GM19025 (cell line): ENCODE data around the gene ATP1A3.

Experiments
- ATAC-seq: cut with Tn5 transposase; IDR thresholded peaks from one replicate; pipeline ENCODE4 v1.9.1; 2021; ENCODE audit warnings: mild to moderate bottlenecking, low read depth, moderate library complexity; ENCODE audit not compliant: unreplicated experiment

The ATP1A3 gene

DNA sequence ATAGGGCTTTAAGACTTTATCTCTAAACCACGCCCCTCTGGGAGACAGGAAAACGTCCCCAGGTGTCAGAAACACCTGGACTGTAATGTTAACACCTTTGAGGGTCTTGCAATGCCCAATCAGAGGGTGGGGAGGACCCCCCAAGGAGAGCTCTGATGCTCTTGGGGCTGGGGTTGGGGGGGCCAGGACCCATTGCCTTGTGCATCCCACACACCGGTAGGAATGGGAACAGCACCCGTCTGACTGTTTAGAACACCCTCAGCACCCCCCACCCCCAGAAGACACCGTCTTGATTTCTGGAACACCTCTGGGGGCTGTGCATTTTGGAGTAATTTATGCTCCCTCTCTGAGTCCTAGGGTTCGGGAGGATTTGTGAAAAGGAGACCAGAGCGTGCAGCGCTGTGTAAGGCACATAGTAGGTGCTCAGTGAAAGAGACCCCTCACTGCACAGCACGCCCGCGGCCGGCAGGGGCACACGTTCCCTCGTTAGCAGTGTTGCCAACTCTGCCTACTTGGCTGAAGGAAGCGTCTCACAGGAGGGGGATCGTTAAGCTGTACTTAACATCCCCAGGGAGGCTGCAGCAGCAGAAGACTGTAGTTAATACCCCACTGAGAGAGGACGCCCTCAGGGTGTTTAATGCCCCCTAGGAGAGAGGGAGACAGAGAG is 63.0 kb downstream of the ATP1A3 start:
- no peak for ATAC-seq

DNA sequence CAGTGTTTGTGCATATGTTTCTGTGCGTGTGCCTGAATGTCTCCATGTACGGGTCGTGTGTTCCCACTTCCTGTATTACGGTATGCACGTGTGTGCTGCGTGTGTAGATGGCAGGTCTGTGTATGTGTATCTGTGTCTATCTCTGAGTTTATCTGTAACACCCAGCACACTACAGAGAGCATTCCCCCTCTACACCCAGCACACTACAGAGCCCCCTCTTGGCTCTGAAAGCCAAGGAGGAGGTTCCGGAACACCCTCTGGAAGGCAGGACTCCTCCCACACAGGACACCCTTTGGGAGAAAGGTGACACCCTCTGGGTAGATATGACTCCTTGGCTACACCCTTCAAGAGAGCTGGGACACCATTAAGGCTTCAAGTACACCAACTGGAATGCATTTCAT is 63.7 kb downstream of the ATP1A3 start:
- no peak for ATAC-seq

DNA sequence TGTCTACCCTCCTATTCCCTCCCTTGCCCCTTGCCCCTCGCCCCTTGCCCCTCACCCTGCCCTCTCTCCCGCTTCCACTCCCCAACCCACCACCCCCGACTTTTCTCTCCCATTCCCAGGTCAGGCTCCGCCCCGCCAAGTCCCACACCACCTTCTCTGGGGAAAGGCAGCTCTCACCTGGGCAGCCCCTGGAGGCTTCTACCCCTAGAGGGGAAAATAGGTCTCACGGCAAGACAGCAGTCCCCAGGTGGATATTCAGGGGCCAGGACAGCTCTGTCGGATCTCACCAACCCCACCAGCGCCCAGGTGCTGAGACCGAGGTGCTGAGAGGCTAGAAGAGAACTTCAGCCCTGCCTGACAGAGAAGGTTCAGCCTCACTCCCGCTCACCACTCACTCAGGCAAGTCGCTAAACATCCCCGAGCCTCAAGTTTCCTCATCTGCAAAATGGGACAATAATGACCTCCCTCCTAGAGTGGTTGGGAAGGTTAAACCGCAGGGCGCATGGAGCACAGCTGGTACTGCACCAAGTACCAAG is 64.4 kb downstream of the ATP1A3 start:
- no peak for ATAC-seq

DNA sequence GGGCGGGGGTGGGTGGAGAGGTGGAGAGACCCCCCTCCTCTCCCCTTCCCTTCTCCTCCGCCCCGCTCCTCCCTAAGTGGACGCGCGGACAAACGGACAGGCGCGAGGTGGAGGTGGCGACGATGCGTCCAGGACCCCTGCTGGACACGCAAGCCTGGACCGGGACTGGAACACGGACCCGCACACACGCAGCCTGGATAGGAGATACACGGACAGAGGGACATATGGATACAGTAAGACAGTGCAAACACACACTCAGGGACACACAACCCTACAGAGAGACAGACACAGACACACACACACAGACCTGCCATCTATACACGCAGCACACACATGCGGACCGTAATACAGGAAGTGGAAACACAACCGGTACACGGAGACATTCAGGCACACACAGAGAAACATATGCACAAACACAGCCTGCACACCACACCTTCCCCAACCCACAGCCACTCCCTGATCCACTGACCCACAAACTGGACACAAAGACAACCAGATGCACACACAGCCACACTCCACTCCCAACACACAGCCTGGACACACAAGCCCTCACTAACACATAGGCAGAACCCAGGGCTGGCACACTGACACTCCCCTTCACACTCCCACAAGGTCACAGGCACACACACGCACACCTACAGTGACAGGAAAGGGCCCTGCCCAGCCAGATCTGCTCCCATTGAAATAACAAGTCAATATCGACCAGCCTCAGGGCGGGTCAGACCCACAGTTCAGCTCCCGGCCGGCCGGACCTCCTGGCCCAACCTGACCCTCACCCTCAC is 65.1 kb downstream of the ATP1A3 start:
- no peak for ATAC-seq

DNA sequence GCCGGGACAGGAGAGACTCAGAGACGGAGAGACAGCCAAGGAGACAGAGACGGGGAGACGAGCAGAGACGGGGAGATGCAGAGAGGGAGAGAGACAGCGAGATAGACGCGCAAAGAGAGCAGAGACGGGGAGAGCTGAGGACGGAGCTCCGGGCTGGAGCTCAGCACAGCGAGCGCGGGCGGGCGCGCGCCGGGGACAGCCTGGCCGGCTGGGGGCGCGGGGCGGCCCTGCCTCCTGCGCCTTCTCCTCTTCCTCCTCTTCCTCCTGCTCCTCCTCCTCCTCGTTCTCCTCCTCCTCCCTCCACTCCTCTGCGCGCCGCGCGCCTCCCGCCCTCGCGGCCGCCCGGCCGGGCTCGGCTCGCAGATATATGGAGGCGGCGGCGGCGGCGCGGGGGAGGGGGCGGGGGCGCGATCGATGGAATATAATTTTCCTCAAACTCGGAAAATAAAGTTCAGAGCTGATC is 65.8 kb downstream of the ATP1A3 start, which contains the start of gene ERFL:
Gene ERFL, minus strand, starts transcription at position 229 of the 463 bp plus-strand sequence. CDS start 15,530 bp downstream, outside the sequence.
- ATAC-seq = no peak

DNA sequence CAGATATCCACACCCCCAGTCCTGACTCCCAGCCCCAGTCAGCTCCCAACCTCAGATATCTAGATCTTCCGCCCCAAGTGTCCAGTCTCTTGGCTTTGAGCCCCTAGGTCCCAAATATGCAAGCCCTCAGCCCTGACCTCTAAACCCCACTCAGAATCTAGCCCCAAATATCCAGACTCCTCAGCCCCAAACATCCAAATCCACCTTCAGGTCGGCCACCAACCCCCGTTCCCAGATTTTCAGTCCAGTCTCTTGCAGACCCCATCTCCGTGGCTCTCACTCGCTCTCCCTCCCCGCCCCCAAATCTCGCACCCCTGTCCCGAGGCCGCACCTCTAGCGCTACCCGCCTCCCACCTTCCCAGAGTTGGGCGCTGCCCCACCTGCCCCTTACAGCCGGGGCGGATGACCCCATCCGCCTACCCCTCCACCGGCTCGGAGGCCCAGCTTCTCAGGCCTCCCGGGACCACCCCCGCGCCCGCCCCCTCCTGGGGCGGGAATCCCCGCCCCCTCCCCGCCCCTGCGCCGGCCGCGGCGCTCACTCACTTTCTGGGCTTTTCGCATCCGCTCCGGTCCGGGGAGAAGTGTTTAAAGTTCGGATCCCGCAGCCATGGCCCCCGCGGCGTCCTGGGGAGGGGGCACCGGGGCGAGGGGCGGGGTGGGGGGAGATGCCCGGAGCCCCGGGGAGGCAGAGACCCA is 66.4 kb downstream of the ATP1A3 start:
- no peak for ATAC-seq

DNA sequence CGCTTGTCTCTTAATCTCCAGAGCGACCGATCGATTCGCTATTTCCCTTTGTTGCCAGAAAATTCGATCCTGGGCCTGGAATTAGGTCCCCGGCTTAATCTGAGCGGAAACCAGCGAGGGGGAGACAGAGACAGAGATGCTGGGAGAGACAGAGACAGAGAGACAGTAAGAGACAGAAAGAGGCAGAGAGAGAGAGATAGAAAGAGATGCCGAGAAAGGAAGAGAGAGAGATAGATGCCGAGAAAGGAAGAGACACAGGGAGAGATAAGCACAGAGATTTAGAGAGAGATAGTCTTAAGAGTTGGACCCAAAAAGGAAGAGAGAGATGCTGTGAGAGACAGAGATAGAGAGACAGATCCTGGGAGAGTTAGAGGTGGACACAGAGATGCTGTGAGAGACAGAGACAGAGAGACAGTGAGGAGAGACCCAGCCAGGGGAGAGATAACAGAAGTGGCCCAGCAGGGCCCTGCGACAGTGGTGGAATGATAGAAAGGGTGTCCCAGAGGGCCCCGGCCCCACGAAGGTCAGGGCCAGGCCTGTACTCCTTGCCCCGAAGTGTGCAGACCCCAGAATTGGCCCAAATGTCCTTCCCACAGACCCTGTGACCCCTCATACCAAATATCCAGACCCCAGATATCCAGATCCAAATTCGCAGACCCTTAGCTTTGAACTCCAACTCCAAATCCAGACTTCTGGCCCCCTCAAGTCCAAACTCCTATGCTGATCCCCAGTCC is 67.1 kb downstream of the ATP1A3 start:
- ATAC-seq = no peak

DNA sequence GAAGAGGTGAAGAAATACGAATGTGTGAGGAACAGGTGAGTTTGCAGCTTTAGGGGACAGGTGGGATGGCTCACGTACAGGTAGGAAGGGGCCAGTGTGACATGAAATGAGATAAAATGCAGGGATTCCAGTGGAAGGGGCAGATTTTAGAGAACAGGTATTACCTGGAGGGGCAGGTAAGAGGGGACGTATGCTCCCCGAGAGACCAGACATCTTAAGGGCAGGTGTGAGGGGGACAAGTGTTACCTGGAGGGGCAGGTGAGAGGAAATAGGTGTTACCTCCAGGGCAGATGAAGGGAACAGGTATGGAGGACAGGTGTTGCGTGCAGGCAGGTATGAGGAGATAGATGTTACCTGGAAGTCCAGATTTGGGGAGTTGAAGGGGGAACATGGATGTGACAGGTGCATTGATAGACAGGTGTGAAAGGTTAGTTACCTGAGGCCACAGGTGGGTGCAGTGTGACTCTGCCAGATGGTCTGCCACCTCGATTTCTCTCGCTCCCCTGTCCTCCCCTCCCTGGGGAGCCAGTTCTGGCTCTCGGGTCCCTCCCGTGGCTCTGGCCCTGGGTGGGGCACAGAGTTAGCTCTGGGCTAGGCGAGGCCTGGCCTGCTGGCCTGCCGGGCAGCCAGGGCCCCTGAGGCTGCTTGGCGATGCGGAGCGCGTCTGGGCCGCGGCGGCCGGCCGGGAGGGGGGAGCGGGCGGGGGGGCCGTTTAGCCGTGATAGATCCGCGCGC is 67.8 kb downstream of the ATP1A3 start:
- ATAC-seq = no peak

DNA sequence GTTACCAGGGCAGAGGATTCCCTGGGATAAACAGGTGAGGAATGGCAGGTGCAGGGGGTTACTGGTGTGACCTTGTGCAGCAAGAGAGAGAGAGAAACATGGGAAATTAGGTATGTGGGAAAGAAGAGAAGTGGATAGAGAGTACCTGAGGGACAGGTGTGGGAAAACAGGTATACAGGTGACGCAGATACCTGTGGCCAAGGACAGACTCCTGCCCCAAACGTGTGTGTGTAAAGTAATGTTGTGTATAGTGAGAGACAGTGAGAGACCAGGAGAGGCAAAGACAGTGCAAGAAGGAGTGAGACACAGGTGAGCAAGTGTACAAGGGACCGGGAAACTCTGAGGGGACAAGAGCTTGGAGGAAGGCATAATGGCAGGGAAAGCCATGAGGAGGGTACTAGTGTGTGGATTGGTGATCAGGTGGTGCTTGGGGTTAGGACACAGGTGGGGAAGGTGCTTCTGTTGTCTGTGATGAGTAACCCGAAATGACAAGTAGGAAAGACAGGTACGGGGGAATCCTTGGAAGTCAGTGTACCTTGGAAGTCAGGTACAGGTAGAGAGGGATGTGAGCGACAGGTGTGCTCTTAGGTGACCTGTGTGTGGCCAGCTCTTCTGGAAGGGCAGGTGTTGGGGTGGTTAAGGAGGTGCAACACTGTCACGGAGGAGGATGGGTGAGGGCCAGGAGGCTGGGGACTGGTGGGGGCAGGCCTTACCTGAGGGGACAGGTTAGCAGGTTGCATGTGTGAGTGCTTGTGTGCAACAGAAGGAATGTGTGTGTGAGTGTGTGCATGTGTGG is 68.6 kb downstream of the ATP1A3 start:
- no peak for ATAC-seq

DNA sequence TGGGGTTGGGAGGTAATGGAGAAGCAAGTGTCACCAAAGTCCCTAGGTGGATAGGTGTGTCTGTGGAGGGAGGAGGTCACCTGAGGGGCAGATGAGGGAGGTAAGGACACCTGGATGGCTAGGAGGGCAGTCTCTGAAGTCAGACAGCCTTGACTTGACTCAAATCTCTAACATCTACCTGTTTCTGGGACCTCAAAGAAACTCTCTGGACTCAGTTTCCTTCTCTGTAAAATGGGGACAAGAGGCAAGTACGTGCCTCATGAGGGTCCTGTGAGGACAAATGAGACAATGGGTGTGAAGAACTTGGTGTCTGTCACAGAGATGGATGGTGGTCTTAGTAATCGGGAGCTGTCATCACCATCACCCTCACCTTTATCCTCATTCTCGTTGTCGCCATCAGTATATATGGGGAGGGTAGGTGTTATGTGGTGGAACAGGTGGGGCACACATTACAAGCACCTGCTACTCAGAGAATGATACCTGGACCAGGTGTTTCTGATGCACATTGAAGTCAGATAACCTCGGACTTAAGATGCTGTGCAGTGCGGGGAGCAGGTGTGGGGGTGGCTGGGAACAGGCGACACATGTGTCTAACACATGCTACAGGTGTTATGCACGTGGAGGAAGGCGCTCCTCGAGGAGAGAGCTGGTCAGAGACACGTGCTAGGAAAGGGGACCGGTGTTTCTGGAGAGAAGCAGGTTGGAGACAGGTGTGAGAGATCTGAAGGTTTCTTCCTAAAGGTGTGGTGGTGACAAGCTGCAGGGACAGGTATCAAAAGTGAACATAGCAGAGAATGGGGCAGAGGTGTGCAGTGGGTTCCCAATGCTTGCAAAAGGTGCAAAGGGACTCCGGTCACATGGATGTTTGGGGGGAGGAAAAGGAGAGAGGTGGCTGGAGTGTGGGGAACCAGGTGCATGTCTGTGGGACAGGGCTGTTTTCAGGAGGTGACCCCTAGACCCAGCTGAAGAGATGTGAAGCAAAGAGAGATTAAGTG is 69.6 kb downstream of the ATP1A3 start:
- no peak for ATAC-seq

DNA sequence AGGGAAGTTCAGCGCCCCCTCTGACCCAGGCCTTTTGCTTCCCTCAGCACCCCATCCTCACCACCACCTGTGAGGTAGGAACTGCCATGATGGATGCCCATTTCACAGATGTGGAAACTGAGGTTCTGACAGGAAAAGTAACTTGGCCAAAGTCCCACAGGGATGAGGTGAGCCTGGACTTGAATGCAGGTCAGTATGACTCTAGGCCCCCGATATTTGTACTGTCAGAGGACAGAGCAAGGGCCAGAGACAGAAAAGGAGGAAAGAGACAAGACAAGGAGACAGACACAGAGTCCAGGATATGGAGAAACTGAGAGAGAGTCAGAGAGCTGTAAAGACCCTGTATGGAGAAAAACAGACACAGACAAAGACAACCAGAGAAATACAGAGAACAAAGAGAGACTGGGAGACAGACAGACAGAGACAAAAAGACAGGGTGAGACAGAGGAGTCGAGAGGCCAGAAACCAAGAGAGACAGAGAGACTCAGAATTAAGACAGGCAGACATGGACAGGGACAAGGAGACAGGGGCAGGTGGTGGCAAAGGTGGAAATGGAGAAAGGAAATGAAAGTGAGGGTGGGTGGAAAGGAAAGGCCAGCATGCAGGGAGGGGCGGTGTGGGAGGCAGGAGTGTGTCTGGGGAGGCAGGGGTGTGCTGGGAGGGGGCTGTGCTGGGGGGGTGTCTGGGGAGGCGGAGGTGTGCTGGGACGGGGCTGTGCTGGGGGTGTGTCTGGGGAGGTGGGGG is 70.8 kb downstream of the ATP1A3 start:
- no peak for ATAC-seq

DNA sequence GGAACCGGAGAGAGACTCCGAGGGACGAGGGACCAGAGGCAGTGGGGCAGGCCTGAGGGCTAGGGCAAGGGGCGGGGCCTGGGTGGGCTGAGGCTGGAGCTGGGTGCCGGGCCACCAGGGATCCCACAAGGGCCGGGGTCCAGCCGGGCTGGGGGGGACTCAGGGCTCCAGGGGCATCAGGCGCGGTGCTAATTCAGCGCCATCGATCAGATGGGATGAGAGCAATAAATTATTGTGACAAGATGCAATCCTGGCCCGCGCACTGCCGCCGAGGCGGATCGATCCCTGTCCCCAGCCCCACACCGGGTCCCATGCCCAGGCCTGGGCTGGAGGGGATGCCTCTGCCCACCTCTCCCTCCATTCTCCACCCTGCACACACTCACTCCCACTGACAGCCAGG is 71.4 kb downstream of the ATP1A3 start:
- ATAC-seq = no peak

DNA sequence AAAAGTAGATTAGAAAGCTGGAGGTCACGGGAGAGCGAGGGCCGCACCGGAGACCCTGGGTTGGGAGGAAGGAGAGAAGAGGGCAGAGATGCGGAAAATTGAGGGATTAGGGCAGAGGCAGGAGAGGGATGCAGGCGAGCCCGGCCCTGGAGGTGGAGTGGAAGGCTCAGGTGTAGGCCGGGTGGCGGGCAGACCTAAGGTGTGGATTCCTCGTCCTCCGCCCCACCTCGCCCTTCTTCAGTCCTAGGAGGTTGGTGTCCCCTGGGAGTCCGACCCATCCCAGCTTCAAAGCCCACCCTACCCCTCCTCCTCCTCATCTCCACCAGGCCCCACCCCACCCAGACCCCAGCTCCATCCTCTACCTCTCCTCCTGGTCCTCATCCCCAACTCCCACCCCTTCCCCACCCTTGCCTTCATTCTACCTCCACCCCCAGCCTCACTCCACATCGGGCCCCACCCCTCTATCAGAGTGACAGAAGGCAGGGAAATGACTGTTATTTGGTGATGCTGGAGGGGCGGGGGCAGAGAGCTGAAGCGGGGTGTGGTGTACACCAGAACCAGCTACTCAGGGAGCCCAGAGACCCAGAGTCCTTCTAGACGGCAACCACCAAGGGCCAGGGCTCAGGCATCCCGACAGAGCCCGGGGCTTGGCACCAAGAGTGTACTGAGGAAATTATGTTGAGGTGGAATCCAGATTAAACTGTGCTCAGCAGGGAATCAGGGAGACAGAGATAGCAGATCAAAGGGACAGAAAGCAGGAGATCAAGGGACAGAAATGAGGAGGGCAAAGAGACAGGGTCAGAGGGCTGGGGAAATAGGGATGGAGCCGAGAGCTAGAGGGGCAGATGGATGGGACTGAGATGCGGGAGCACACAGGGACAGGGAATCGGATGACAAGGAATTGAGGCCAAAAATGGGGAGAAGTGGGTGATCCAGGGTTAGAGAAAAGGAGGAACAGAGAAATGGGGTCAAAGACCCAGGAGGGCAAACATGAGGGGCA is 72.2 kb downstream of the ATP1A3 start:
- ATAC-seq = no peak

DNA sequence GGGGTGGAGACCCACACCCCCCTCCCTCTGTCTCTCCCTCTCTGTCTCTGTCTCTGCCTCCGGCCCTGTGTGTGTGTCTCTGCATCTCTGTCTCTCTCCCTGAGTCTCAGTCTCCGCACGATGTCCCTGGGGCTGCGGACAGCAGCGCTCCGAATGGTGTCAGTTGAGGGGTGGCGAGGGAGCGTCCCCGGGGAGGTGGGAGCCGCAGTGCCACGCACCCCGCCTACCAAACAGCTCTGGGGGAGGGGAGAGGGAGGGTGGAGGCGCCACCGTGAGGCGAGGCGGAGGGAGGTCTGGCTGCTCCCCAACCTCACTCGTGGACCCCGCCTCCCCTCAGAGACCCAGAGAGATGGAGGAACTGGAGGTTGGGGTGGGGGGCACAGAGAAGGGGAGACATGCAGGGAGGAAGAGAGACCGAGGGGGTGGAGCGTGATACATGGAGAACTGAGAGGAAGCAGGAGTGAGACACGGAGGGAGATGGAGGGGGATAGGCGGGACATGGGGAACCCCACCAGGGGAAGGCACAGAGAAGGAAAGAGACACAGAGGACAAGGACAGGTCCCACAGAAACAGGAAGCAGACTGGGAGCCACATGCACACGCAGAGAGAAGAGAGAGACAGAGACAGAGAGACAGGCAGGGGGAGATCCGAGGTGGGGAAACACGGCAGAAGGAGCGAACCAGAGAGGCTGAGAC is 73.0 kb downstream of the ATP1A3 start:
- ATAC-seq = no peak

DNA sequence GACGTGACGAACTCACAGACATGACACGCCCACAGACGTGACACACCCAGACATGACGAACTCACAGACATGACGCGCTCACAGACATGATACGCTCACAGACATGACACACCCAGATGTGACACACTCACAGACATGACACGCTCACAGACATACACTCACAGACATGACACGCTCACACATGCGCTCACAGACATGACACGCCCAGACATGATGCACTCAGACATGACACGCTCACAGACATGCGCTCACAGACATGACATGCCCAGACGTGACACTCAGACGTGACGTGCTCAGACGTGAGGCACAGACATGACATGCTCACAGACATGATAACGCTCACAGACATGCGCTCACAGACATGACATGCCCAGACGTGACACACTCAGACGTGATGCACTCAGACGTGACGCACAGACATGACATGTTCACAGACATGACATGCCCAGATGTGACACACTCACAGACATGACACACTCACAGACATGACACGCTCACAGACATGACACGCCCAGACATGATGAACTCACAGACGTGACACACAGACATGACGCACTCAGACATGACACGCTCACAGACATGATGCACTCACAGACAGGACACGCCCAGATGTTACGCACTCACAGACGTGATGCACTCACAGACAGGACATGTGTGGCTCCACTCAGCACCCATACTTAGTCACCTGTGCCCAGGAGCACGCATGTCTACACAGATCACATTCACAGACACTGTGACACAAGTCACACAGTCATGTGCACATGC is 73.9 kb downstream of the ATP1A3 start:
- no peak for ATAC-seq
